Liver (tissue), 9 donors: ENCODE results near the gene IWS1. TPM values are rescaled to one million over a fixed set of nuclear protein-coding genes. Genes with fewer than 3 reads are reported as not detected.

Experiments used
- DNase-seq: peaks from one replicate; pipeline ENCODE4 v3.0.0-alpha.2; 2017; ENCODE audit warnings: low spot score
- H3K27ac ChIP-seq, 2 donors: one replicate each; pipeline ENCODE4 v1.7.0; 2013; ENCODE audit warnings: inconsistent platforms in 2 of 2, low read length in 2 of 2, control low read depth in 1 of 2, low read depth in 1 of 2, mild to moderate bottlenecking in 1 of 2
- H3K27me3 ChIP-seq, 4 donors: one replicate each; pipeline versions ENCODE4 v1.6.1 to v1.7.0; 2013; ENCODE audit warnings: low read length in 3 of 4, inconsistent platforms in 1 of 4, mild to moderate bottlenecking in 1 of 4, moderate library complexity in 1 of 4; ENCODE audit not compliant: control insufficient read depth in 4 of 4, insufficient read depth in 4 of 4
- H3K36me3 ChIP-seq, 4 donors: one replicate each; pipeline versions ENCODE4 v1.6.1 to v1.7.0; 2013; ENCODE audit warnings: low read length in 3 of 4, mild to moderate bottlenecking in 3 of 4, low read depth in 1 of 4, moderate library complexity in 1 of 4; ENCODE audit not compliant: control insufficient read depth in 4 of 4, insufficient read depth in 3 of 4
- H3K4me1 ChIP-seq, 4 donors: one replicate each; pipeline versions ENCODE4 v1.6.1 to v1.7.0; 2013; ENCODE audit warnings: low read length in 3 of 4, mild to moderate bottlenecking in 3 of 4, moderate library complexity in 1 of 4; ENCODE audit not compliant: control insufficient read depth in 4 of 4, insufficient read depth in 4 of 4
- H3K4me3 ChIP-seq, 3 donors: one replicate each; pipeline versions ENCODE4 v1.6.1 to v1.7.0; 2013; ENCODE audit warnings: low read length in 3 of 3, control low read depth in 1 of 3, low read depth in 1 of 3, mild to moderate bottlenecking in 1 of 3
- H3K9ac ChIP-seq, 2 donors: one replicate each; pipeline ENCODE4 v1.7.0; 2013; ENCODE audit warnings: low read length in 2 of 2, mild to moderate bottlenecking in 2 of 2, moderate library complexity in 2 of 2, control low read depth in 1 of 2, low read depth in 1 of 2
- H3K9me3 ChIP-seq, 4 donors: one replicate each; pipeline versions ENCODE4 v1.6.1 to v1.7.0; 2013; ENCODE audit warnings: low read length in 3 of 4; ENCODE audit not compliant: control insufficient read depth in 4 of 4
- CTCF ChIP-seq: fragments of 150-350 bp; IDR thresholded peaks from 2 replicates; pipeline ENCODE4 v1.5.1; 2017; ENCODE audit warnings: improper control_type of control experiment, low read depth, low read length; ENCODE audit not compliant: missing input control
- EGR1 ChIP-seq, 2 donors: IDR thresholded peaks; 2 replicates each; pipeline ENCODE4 v1.6.1; 2016 to 2018; ENCODE audit warnings: antibody characterized with exemption in 2 of 2, low read depth in 2 of 2
- FOXA1 ChIP-seq: IDR thresholded peaks from 2 replicates; pipeline ENCODE4 v1.6.1; 2016; ENCODE audit warnings: antibody characterized with exemption
- FOXA2 ChIP-seq: IDR thresholded peaks from 2 replicates; pipeline ENCODE4 v1.6.1; 2016; ENCODE audit warnings: antibody characterized with exemption
- GABPA ChIP-seq, 2 donors: IDR thresholded peaks in 1 of 2; conservative IDR thresholded peaks in 1 of 2; 2 replicates each; pipeline ENCODE4 v1.6.1; 2016; ENCODE audit warnings: antibody characterized with exemption in 2 of 2, mild to moderate bottlenecking in 1 of 2, moderate library complexity in 1 of 2
- HNF4A ChIP-seq, 2 donors: conservative IDR thresholded peaks; 2 replicates each; pipeline ENCODE4 v1.6.1; 2016; ENCODE audit warnings: antibody characterized with exemption in 2 of 2, mild to moderate bottlenecking in 2 of 2
- HNF4G ChIP-seq: IDR thresholded peaks from 2 replicates; pipeline ENCODE4 v1.6.1; 2016; ENCODE audit warnings: antibody characterized with exemption
- RAD21 ChIP-seq, 2 donors: IDR thresholded peaks; 2 replicates each; pipeline ENCODE4 v1.6.1; 2016; ENCODE audit warnings: antibody characterized with exemption in 2 of 2, mild to moderate bottlenecking in 2 of 2
- REST ChIP-seq: IDR thresholded peaks from 2 replicates; pipeline ENCODE4 v1.6.1; 2016; ENCODE audit warnings: antibody characterized with exemption, mild to moderate bottlenecking
- RXRA ChIP-seq, 2 donors: IDR thresholded peaks; 2 replicates each; pipeline ENCODE4 v1.6.1; 2017 to 2018; ENCODE audit warnings: antibody characterized with exemption in 2 of 2, mild to moderate bottlenecking in 1 of 2
- SP1 ChIP-seq: IDR thresholded peaks from 2 replicates; pipeline ENCODE4 v1.6.1; 2018; ENCODE audit warnings: antibody characterized with exemption, mild to moderate bottlenecking
- TAF1 ChIP-seq: conservative IDR thresholded peaks from 2 replicates; pipeline ENCODE4 v1.6.1; 2016; ENCODE audit warnings: antibody characterized with exemption, mild to moderate bottlenecking
- YY1 ChIP-seq: IDR thresholded peaks from 2 replicates; pipeline ENCODE4 v1.6.1; 2016; ENCODE audit warnings: antibody characterized with exemption, mild to moderate bottlenecking
- ZBTB33 ChIP-seq: IDR thresholded peaks from 2 replicates; pipeline ENCODE4 v1.6.1; 2016; ENCODE audit warnings: antibody characterized with exemption
- WGBS: extraction: QIAGEN DNeasy Blood & Tissue Kit; methylation state at CpG from one replicate; pipeline ENCODE4 v1.1.7; 2013; 5-methylcytosine and 5-hydroxymethylcytosine counted together
- polyA plus RNA-seq, 2 donors: library from polyadenylated mRNA; stranded (reverse) in 1 of 2; unstranded in 1 of 2; fragments of 200-250 nt in 1 of 2; fragments of >200 nt in 1 of 2; fragmentation: Nextera tagmentation in 1 of 2; extraction: Ambion mirVana in 1 of 2; gene quantifications; one replicate each; pipeline versions ENCODE4 v1.2.1 to v1.2.3, GENCODE V29; 2013 to 2015
- total RNA-seq, 2 donors: library from RNA; depleted of rRNA; stranded (reverse); fragments of >200 nt; gene quantifications; one replicate each; pipeline ENCODE4 v1.2.3, GENCODE V29; 2014
- donor health status: healthy.
- donor health status: healthy.
- donor health status: healthy.
- donor health status: healthy.
- donor health status: healthy.

Gene IWS1
- total and polyA plus RNA-seq, 4 donors, result 13.0 to 28.9 (median 22.8) TPM

- Histone ChIP-seq H3K9me3 (no peaks in the 10 kb centered on the region), H3K27me3 (no peaks in the 10 kb centered on the region), H3K36me3 (no peaks in the 10 kb centered on the region), H3K4me3 (no peak overlapping the region), H3K9ac (no peak overlapping the region), H3K4me1 (peaks cover 0 to 3% (median 0%) of the 10 kb centered on the region in 4 donors), H3K27ac (no peak overlapping the region)
- TF ChIP-seq GABPA (IDR thresholded peaks at IDR 0.05 in 1 of 2, conservative IDR thresholded peaks at IDR 0.05 in 1 of 2) (no peak), TAF1 (no peak), RAD21 (IDR thresholded peaks at IDR 0.05) (no peak), FOXA2 (no peak), HNF4A (conservative IDR thresholded peaks at IDR 0.05) (no peak), SP1 (no peak)
- no peak for DNase-seq
- 81% methylated on average over 6 of the region's 6 CpGs for WGBS
These were observed 9.6 kb upstream of the IWS1 start for GRCh38 chr2:127535918-127536317.

- H3K27ac ChIP-seq, result no peak within 1 kb of the TSS
- TF ChIP-seq HNF4A (conservative IDR thresholded peaks at IDR 0.05) (peak; percentile 34 to 38), RXRA (IDR thresholded peaks at IDR 0.05) (no peak), SP1 (no peak)
- H3K9ac ChIP-seq, result no peak within 1 kb of the TSS
- no peak within 1 kb of the TSS for H3K4me3 ChIP-seq
- no peaks in the 10 kb centered on the region for H3K36me3 ChIP-seq
- H3K4me1 ChIP-seq, result peaks cover 0 to 3% (median 0%) of the 10 kb centered on the region in 4 donors
- no peaks in the 10 kb centered on the region for H3K27me3 ChIP-seq
- 66% methylated on average over 11 of the region's 11 CpGs for WGBS
- no peak for DNase-seq
- no peaks in the 10 kb centered on the region for H3K9me3 ChIP-seq
These were observed 9.2 kb upstream of the IWS1 start, which contains the start of gene MYO7B for GRCh38 chr2:127535422-127535901. Gene MYO7B (plus strand): TSS chr2:127535683. CDS start chr2:127559723, 24,040 bp downstream.

- no peak overlapping the region for H3K9ac ChIP-seq
- H3K36me3 ChIP-seq, result no peaks in the 10 kb centered on the region
- no peaks in the 10 kb centered on the region for H3K9me3 ChIP-seq
- peaks cover 0 to 4% (median 3%) of the 10 kb centered on the region in 4 donors for H3K4me1 ChIP-seq
- no peak overlapping the region for H3K27ac ChIP-seq
- no peaks in the 10 kb centered on the region for H3K27me3 ChIP-seq
- H3K4me3 ChIP-seq, result no peak overlapping the region
- DNase-seq, result no peak
- TF ChIP-seq TAF1 (no peak), EGR1 (IDR thresholded peaks at IDR 0.05; ENCODE audit: low read depth in 2 of 2) (no peak), HNF4G (no peak), ZBTB33 (no peak), YY1 (no peak), FOXA1 (no peak), CTCF (no peak), RXRA (IDR thresholded peaks at IDR 0.05) (no peak), GABPA (IDR thresholded peaks at IDR 0.05 in 1 of 2, conservative IDR thresholded peaks at IDR 0.05 in 1 of 2) (no peak), SP1 (no peak), RAD21 (IDR thresholded peaks at IDR 0.05) (no peak), FOXA2 (no peak), REST (no peak)
- 95% methylated on average over 8 of the region's 8 CpGs for WGBS
These were observed 6.0 kb upstream of the IWS1 start for GRCh38 chr2:127532296-127532695.
